Loucy (cell line): ENCODE results near the gene CCDC85B.

Source experiments
- H2AFZ ChIP-seq: fragments of 200-600 bp; sonication (generic); 2 replicates; pipeline ENCODE4 v1.6.0; 2016; ENCODE audit warnings: antibody characterized with exemption, mild to moderate bottlenecking, low read length, moderate library complexity
- H3F3A ChIP-seq: fragments of 200-600 bp; 2 replicates; pipeline ENCODE4 v1.6.0; 2016; ENCODE audit warnings: antibody characterized with exemption, low read depth, mild to moderate bottlenecking
- H3K27me3 ChIP-seq: fragments of 200-600 bp; sonication (generic); 2 replicates; pipeline ENCODE4 v1.6.1; 2014; ENCODE audit warnings: low read length, mild to moderate bottlenecking; ENCODE audit not compliant: insufficient read depth, poor library complexity, severe bottlenecking
- H3K36me3 ChIP-seq: fragments of 200-600 bp; sonication (generic); 2 replicates; pipeline ENCODE4 v1.6.1; 2016; ENCODE audit warnings: low read length; ENCODE audit not compliant: insufficient read depth
- H3K4me1 ChIP-seq: fragments of 200-600 bp; sonication (generic); 2 replicates; pipeline ENCODE4 v1.5.1; 2014; ENCODE audit warnings: low read length, mild to moderate bottlenecking; ENCODE audit not compliant: insufficient read depth, poor library complexity, severe bottlenecking
- H3K4me2 ChIP-seq: fragments of 200-600 bp; sonication (generic); 2 replicates; pipeline ENCODE4 v1.6.0; 2014; ENCODE audit warnings: antibody characterized with exemption, low read length, low read depth, mild to moderate bottlenecking; ENCODE audit not compliant: poor library complexity, severe bottlenecking
- H3K4me3 ChIP-seq: fragments of 200-600 bp; sonication (generic); 2 replicates; pipeline ENCODE4 v1.5.1; 2014; ENCODE audit warnings: low read length, mild to moderate bottlenecking, mixed read lengths; ENCODE audit not compliant: poor library complexity, severe bottlenecking
- H3K79me2 ChIP-seq: fragments of 200-600 bp; sonication (generic); 2 replicates; pipeline ENCODE4 v1.6.1; 2014; ENCODE audit warnings: low read length; ENCODE audit not compliant: insufficient read depth
- H3K9ac ChIP-seq: fragments of 200-600 bp; sonication (generic); 2 replicates; pipeline ENCODE4 v1.6.0; 2014; ENCODE audit warnings: mild to moderate bottlenecking, low read depth, low read length, moderate library complexity; ENCODE audit not compliant: poor library complexity, severe bottlenecking
- H3K9me2 ChIP-seq: fragments of 200-600 bp; sonication (generic); replicated peaks from 2 replicates; pipeline ENCODE4 v1.6.1; 2016; ENCODE audit warnings: low read depth, low read length, mixed read lengths
- H3K9me3 ChIP-seq: fragments of 200-600 bp; sonication (generic); 2 replicates; pipeline ENCODE4 v1.6.1; 2014; ENCODE audit warnings: mild to moderate bottlenecking, antibody characterized with exemption, low read length, low read depth; ENCODE audit not compliant: insufficient read depth
- H4K20me1 ChIP-seq: fragments of 200-600 bp; sonication (generic); 2 replicates; pipeline ENCODE4 v1.6.0; 2014; ENCODE audit warnings: antibody characterized with exemption, low read length, mild to moderate bottlenecking; ENCODE audit not compliant: insufficient read depth, poor library complexity, severe bottlenecking
- EZH2phosphoT487 ChIP-seq: fragments of 200-600 bp; IDR thresholded peaks from 2 replicates; pipeline ENCODE4 v1.6.1; 2018; ENCODE audit warnings: antibody characterized with exemption, mild to moderate bottlenecking, moderate library complexity, borderline replicate concordance
- TF ChIP-seq, protein P1 (sequence below): fragments of 200-600 bp; sonication (generic); conservative IDR thresholded peaks from 2 replicates; pipeline ENCODE4 v1.5.1; 2014; ENCODE audit warnings: mild to moderate bottlenecking, antibody characterized with exemption, low read length

The CCDC85B gene

DNA sequence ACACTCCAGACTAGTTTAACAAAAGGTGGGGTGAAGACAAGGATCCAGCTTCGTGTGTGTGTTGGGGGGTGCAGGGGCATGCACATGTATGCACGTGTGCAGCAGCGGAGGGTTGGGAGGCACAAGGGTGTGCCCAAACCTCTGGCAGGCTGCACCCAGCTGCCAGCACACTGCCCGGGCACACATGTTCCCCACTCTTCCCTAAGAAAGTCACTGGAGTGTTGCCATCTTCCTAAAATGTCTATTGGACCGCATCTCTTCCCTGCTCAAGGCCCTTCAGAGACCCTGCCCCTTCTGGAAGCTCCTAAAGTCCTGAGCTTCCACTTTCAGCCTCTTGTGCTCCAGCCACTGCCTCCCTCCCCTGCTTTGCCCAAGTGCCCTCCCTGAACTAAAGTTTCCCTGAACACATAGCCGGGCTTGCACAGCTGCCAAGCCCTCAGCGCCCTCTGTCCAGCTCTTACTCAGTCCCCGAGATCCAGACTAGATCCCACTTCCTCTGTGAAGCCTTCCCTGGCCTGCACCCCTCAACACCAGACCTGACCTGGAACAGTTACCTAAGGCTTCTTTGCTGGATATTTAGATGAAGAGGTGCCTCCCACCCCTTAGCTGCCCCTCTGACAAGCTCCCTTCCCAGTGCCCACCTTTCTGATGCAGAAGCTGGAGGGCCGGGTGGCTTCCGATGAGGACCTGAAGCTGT lies 38.5 kb upstream of the CCDC85B start:
- Histone ChIP-seq H3K4me3 (no peak overlapping the region), H4K20me1 (peaks cover 59% of the 10 kb centered on the region), H3K27me3 (no peaks in the 10 kb centered on the region), H3K9ac (no peak overlapping the region), H3K4me2 (no peak overlapping the region), H2AFZ (no peak overlapping the region), H3K79me2 (peaks cover 56% of the 10 kb centered on the region), H3K9me2 (no peaks in the 10 kb centered on the region), H3K9me3 (peaks cover 5% of the 10 kb centered on the region; the same call in 1 of the 2 replicates), H3K36me3 (peaks cover 60% of the 10 kb centered on the region; the same call in 1 of the 2 replicates), H3F3A (no peaks in the 10 kb centered on the region), H3K4me1 (peaks cover 23% of the 10 kb centered on the region)
- no peak for TF ChIP-seq EZH2phosphoT487
- TF ChIP-seq, protein P1, sequence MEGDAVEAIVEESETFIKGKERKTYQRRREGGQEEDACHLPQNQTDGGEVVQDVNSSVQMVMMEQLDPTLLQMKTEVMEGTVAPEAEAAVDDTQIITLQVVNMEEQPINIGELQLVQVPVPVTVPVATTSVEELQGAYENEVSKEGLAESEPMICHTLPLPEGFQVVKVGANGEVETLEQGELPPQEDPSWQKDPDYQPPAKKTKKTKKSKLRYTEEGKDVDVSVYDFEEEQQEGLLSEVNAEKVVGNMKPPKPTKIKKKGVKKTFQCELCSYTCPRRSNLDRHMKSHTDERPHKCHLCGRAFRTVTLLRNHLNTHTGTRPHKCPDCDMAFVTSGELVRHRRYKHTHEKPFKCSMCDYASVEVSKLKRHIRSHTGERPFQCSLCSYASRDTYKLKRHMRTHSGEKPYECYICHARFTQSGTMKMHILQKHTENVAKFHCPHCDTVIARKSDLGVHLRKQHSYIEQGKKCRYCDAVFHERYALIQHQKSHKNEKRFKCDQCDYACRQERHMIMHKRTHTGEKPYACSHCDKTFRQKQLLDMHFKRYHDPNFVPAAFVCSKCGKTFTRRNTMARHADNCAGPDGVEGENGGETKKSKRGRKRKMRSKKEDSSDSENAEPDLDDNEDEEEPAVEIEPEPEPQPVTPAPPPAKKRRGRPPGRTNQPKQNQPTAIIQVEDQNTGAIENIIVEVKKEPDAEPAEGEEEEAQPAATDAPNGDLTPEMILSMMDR = no peak

DNA sequence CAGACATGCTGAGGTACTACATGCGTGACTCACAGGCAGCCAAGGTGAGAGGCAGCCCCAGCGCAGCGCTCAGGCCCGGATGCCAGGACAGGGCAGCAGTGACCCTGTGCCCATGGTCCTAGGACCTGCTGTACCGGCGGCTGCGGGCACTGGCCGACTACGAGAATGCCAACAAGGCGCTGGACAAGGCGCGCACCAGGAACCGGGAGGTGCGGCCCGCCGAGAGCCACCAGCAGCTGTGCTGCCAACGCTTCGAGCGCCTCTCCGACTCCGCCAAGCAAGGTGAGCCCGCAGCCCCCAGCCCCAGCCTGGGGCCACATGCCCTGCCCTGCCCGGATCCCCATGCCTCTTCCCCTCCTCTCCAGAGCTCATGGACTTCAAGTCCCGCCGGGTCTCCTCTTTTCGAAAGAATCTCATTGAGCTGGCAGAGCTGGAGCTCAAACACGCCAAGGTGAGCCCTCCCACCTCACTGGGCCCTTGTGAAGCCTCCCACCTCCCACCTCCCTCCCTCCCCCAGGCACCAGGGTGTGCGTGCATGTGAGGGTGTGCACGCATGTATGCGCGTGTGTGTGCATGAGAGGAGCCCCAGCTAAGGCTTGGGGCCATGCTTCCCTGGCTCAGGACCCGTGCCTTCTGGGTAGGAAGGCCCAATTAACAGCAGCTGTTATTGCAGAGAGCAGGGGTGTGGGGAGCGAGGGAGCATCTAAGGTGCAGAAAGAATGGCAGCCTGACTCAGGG lies 37.8 kb upstream of the CCDC85B start:
- no peak overlapping the region for H3K9ac ChIP-seq
- peaks cover 5% of the 10 kb centered on the region; the same call in 1 of the 2 replicates for H3K9me3 ChIP-seq
- no peak overlapping the region for H3K4me3 ChIP-seq
- H3K4me1 ChIP-seq = peaks cover 23% of the 10 kb centered on the region
- H2AFZ ChIP-seq = no peak overlapping the region
- H3K36me3 ChIP-seq = peaks cover 60% of the 10 kb centered on the region; the same call in 1 of the 2 replicates
- no peak overlapping the region for H3K4me2 ChIP-seq
- no peak for TF ChIP-seq EZH2phosphoT487
- TF ChIP-seq, protein P1 = no peak
- H3K79me2 ChIP-seq = peaks cover 63% of the 10 kb centered on the region
- H3K27me3 ChIP-seq = peaks cover 6% of the 10 kb centered on the region
- H4K20me1 ChIP-seq = peaks cover 66% of the 10 kb centered on the region
- H3F3A ChIP-seq = no peaks in the 10 kb centered on the region
- no peaks in the 10 kb centered on the region for H3K9me2 ChIP-seq

GRCh38 chr11:65853246-65853979 lies 37.1 kb upstream of the CCDC85B start:
- Histone ChIP-seq H3K9ac (no peak overlapping the region), H3K79me2 (peaks cover 66% of the 10 kb centered on the region), H3K9me3 (peaks cover 5% of the 10 kb centered on the region; the same call in 1 of the 2 replicates), H3K4me2 (peak overlapping the region; percentile 4), H4K20me1 (peaks cover 68% of the 10 kb centered on the region), H3K4me1 (peaks cover 24% of the 10 kb centered on the region), H3K4me3 (no peak overlapping the region), H3K27me3 (peaks cover 6% of the 10 kb centered on the region), H2AFZ (no peak overlapping the region), H3F3A (0 out of 2 replicates have a peak, but pooled peaks cover 1% of the 10 kb centered on the region), H3K9me2 (no peaks in the 10 kb centered on the region), H3K36me3 (peaks cover 60% of the 10 kb centered on the region; the same call in 1 of the 2 replicates)
- TF ChIP-seq, protein P1 = peak; percentile 18; the same call in 1 of the 2 replicates
- no peak for TF ChIP-seq EZH2phosphoT487
